ENCODE data around the gene ACOT7.

ACOT7 gene

DNA sequence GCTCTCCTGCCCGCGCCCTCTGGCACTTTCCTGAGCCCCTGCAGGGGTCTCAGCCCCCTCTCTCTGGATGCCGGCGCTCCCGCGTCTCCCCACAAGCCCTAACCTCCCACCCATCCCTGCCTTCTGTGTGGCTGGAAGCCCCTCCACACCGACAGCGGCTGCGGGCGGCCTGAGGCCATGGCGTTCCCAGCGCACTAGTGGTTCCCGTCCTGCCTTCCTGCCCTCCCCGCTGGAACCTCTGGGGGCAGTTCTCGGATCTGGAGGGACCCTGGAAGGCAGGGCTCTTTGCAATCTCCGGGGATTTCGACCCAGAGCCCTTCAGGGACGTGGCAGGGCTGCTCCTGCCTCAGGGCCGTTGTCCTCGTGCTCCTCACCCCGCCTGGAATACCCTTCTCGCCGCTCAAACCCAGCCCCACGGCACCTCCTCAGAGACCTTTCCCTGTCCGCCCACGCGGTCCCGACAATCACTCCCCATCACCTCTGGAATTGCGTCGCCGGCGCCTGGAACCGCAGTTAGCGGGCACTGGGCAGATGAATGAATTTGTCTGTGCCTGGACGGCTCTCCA is 30.5 kb upstream of the ACOT7 start:
- no peak for DNase-seq (ENCODE audit: low read depth)

DNA sequence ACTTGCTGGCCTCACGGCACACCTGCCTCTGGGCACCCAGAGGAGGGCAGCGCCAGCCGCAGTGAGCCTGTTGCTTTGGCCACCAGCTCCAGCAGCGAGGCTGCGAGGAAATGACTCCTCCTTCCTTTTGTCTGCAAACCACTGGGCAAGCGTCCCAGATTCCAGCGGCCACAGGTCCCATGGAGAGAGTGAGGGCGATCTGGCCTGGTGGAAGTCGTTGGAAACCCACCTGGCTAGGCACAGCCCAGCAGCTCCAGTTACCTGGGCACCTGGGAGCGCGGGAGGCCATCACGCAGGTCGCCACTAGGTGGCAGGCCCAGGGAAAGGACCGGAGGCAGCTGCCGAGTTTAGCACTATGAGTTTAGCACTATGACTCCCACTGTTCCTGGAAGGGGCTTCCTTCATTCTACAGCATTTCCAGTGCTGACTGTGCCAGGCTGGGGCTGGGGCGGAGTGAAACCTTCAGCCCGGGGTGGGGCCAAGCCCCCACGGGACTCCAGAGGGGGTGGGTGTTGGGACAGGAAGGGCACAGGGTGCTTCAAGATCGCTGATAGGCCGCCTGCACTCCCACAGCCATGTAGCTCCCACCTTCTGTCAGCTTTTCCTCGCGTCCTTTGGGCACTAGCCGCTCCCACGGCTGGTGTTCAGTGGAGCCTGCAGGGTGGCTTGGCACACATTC is 29.9 kb upstream of the ACOT7 start:
- no peak for DNase-seq (ENCODE audit: low read depth)

- no peak for DNase-seq (ENCODE audit: low read depth)
These were observed 27.7 kb upstream of the ACOT7 start for GRCh38 chr1:6421266-6421665.

DNA sequence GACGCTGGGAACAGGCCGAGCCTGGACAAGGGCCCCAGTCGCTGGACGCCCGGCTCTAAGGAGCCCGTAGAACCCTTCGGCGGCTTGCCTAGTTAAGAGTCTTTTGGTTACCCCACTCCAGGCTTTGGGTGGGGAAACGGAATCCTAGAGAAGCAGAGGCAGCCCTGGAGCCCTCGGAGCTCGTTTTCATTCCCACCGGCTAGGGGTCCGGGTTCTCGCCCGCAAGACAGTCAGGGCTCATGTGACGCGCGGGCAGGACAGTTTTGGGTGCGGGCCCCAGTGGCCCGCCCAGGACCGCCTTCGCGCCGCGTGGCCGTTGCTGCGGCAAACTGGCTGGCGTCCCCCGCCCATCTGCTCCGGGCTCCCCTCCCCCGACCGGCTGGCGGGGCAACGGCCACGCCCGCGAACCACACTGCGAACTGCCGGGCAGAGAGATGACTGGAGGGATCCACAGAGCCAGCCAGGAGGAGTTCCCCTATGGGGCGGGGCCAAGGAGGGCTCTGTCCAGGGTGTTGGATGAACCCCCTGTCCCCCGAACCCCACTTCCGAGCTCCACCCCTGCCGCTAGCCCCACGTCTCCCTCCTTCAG is 27.0 kb upstream of the ACOT7 start:
- DNase-seq (ENCODE audit: low read depth), result no peak

- DNase-seq (ENCODE audit: low read depth), result no peak
These were observed 26.4 kb upstream of the ACOT7 start, which contains the start of gene HES2 for GRCh38 chr1:6419804-6420453. Gene HES2 (minus strand): TSS chr1:6419919. CDS start chr1:6419820, 99 bp downstream.

DNA sequence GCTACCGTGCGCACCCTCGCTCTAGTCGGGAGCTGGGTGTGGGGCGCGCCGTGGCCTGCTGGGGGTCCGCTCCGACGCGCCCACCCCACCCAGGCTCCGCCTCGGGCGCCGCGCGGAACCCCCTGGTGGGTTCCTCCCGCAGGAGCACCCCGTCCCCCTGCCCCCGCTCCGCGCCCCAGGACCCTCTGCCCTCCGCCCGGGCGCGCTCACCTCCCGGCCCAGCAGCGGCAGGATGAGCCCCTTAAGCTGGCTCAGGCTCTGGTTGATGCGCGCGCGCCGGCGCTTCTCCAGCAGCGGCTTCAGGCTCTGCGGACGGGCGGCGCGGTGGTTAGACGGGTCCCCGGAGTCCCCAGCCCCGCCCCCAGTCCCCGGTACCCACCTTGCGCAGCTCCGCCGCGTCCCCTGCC is 25.8 kb upstream of the ACOT7 start:
- no peak for DNase-seq (ENCODE audit: low read depth)

GRCh38 chr1:6418668-6419396 is 25.3 kb upstream of the ACOT7 start:
- DNase-seq (ENCODE audit: low read depth), result no peak

- DNase-seq (ENCODE audit: low read depth), result no peak
These were observed 24.5 kb upstream of the ACOT7 start for GRCh38 chr1:6417961-6418667.

GRCh38 chr1:6416906-6417305 is 23.3 kb upstream of the ACOT7 start:
- no peak for DNase-seq (ENCODE audit: low read depth)

GRCh38 chr1:6416295-6416656 is 22.7 kb upstream of the ACOT7 start:
- no peak for DNase-seq (ENCODE audit: low read depth)

- DNase-seq (ENCODE audit: low read depth), result no peak
These were observed 21.5 kb upstream of the ACOT7 start for GRCh38 chr1:6414881-6415626.

DNA sequence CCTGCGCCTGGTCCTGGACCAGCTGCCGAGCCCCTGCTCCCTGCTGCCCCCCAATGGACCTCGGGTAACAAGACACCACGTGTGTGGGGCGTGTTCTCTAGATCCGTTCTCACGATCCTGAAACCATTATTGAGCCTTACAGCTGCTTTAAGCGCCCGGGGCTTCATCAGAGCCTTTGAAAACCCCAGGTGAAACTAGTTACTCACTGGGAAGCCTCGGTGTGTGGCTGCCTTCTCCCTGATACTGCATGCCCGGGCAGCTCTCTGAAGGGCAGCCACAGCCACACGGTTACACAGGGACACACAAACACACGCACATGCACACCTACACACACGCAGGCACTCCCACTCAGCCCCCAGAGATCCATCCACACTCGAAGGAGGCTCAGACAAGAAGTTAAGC is 20.9 kb upstream of the ACOT7 start:
- DNase-seq (ENCODE audit: low read depth), result no peak

GRCh38 chr1:6412896-6413295 is 19.3 kb upstream of the ACOT7 start:
- no peak for DNase-seq (ENCODE audit: low read depth)

- DNase-seq (ENCODE audit: low read depth), result no peak
These were observed 16.8 kb upstream of the ACOT7 start for GRCh38 chr1:6410248-6410893.

DNA sequence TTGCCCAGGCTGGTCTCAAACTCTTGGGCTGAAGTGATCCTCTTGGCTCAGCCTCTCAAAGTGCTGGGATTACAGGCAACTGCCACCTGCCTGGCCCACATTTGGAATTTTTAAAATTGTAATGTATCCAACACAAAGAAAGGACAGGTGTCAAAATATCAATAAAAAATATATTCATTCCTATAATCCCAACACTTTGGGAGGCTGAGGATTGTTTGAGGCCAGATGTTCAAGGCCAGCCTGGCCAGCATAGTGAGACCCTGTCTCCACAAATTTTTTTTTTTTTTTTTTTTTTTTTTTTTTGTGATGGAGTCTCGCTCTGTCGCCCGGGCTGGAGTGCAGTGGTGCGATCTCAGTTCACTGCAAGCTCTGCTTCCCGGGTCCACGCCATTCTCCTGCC is 16.2 kb upstream of the ACOT7 start:
- DNase-seq (ENCODE audit: low read depth), result no peak

DNA sequence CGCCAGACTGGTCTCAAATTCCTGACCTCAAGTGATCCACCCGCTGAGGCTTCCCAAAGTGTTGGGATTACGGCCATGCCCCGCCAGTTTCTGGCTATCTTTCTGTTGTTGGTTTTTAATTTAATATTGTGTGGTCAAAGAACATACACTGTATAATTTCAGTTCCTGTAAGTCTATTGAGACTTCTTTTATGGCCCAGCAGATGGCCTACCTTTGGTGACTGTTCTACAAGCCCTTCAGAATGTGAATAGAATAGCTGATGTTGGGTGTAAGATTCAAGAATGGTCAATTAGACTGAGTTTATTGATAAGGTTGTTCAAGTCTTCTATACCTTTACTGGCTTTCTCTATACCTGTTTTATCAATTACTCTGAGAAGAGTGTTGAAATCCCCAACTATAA is 15.5 kb upstream of the ACOT7 start:
- DNase-seq (ENCODE audit: low read depth), result no peak

- DNase-seq (ENCODE audit: low read depth), result no peak
These were observed 14.5 kb upstream of the ACOT7 start for GRCh38 chr1:6408023-6408422.

DNA sequence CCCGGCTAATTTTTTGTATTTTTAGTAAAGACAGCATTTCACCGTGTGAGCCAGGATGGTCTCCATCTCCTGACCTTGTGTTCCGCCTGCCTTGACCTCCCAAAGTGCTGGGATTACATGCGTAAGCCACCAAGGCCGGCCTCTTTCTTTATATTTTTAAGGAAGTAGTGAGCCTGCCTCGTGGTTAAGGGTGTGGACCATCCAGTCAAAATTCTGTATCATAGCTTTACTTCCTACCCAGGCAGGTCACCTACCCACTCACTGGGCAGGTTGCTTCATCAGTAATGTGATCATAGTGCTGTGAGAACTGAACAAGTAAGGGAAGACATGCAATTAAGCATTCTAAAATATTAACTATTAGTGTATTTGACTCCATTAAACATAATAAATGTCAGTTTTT is 8.1 kb upstream of the ACOT7 start:
- no peak for DNase-seq (ENCODE audit: low read depth)

- DNase-seq (ENCODE audit: low read depth), result no peak
These were observed 5.7 kb upstream of the ACOT7 start for GRCh38 chr1:6399294-6399693.

DNA sequence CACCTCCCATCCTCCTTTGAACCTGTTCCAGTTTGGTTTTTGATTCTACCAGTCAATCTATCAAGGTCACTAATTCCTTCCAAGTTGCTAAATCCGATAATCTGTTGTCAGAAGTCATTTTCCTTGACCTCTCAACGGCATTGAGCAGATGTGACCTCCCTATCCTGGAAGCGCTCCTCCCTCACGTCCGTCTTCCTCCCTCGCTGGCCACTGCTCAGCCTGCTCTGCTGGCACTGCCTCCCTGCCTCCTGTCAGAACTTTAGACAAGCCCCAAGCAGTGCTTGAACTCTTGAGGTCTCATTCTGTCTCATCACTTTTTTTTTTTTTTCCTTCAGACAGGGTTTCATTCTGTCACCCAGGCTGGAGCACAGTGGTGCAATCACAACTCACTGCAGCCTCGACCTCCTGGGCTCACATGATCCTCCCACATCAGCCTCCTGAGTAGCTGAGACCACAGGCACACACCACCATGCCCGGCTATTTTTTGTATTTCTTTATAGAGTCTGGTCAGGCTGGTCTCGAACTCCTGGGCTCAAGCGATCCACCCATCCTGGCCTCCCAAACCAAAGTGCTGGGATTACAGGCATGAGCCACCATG is 4.4 kb upstream of the ACOT7 start:
- DNase-seq (ENCODE audit: low read depth), result no peak

Data from stromal cell of bone marrow (primary cell).